Subcutaneous abdominal adipose tissue (tissue), 5 donors: ENCODE measurements around the gene TPPP3.

Experiments used
- H3K27ac ChIP-seq: one replicate; pipeline ENCODE4 v1.7.0; 2013; ENCODE audit warnings: low read depth, mild to moderate bottlenecking, inconsistent platforms, low read length, moderate library complexity
- H3K27me3 ChIP-seq, 5 donors: one replicate each; pipeline ENCODE4 v1.7.0; 2013; ENCODE audit warnings: low read length in 5 of 5, inconsistent platforms in 1 of 5; ENCODE audit not compliant: control insufficient read depth in 5 of 5, insufficient read depth in 4 of 5
- H3K36me3 ChIP-seq, 5 donors: one replicate each; pipeline ENCODE4 v1.7.0; 2013; ENCODE audit warnings: low read length in 5 of 5; ENCODE audit not compliant: control insufficient read depth in 5 of 5, insufficient read depth in 5 of 5
- H3K4me1 ChIP-seq, 5 donors: one replicate each; pipeline ENCODE4 v1.7.0; 2013; ENCODE audit warnings: low read length in 5 of 5, mild to moderate bottlenecking in 3 of 5, moderate library complexity in 1 of 5; ENCODE audit not compliant: control insufficient read depth in 5 of 5, insufficient read depth in 5 of 5
- H3K4me3 ChIP-seq, 5 donors: one replicate each; pipeline ENCODE4 v1.7.0; 2013; ENCODE audit warnings: low read length in 5 of 5, low read depth in 1 of 5
- H3K9ac ChIP-seq, 5 donors: one replicate each; pipeline ENCODE4 v1.7.0; 2013; ENCODE audit warnings: low read length in 5 of 5, mild to moderate bottlenecking in 4 of 5, moderate library complexity in 3 of 5
- H3K9me3 ChIP-seq, 5 donors: one replicate each; pipeline ENCODE4 v1.7.0; 2013; ENCODE audit warnings: low read length in 5 of 5; ENCODE audit not compliant: control insufficient read depth in 5 of 5
- donor health status: healthy.
- donor health status: healthy.
- donor health status: healthy.
- donor health status: healthy.
- donor health status: healthy.

Gene TPPP3

GRCh38 chr16:67392301-67393059 lies 818 bp downstream of the TPPP3 start:
- Histone ChIP-seq H3K36me3 (peaks cover 0 to 14% (median 0%) of the 10 kb centered on the region in 5 donors), H3K9ac (peak overlapping the region in 3 of 5 donors; percentile 33 to 71 (median 65)), H3K27me3 (peaks cover 0 to 41% (median 21%) of the 10 kb centered on the region in 5 donors), H3K4me1 (peaks cover 12 to 83% (median 73%) of the 10 kb centered on the region in 5 donors), H3K27ac (peak overlapping the region; percentile 23), H3K9me3 (no peaks in the 10 kb centered on the region), H3K4me3 (peak overlapping the region; percentile 60 to 82 (median 71))

DNA sequence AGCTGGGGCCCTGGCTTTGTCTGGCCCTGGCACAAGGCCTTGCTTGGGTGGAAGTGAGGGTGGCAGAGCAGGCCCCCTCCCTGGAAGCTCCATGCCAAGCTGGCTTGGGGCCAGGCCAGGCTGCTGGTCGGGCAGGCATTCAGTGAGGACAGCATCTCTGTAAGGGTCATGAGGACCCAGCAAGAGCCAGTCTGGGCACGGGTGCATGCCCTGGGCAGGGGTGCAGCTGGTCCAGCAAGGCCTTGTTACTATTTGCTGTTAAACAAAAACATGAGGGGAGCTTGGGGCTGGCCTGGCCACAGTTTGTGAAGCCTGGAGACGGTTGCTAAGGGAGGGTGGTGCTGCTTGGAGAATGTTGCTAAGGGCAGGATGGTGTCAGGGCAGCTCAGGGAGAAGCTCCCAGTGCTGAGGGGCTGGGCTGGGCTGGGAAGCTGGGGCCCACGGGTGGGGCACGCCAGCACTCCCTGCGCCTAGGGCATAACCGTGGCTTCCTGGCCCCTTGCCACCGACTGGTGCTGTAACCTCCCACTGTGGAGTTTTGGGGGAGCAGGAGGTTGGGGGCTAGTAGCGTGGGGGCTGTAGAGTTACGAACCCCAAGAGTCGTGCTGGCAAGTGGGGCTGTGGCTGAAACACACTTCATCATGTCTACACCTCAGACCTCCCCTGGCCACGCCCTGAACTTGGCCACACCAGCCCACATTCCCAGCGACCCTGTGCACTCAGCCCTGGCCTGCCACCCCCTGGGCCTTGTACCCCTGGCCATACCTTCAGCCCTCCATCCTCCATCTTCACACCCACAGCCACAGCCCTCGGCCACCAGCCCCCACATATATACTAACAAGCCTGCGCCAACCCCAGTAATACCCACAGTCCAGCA lies 1.6 kb downstream of the TPPP3 start:
- Histone ChIP-seq H3K9me3 (no peaks in the 10 kb centered on the region), H3K4me1 (peaks cover 10 to 75% (median 65%) of the 10 kb centered on the region in 5 donors), H3K27me3 (peaks cover 0 to 41% (median 21%) of the 10 kb centered on the region in 5 donors), H3K9ac (peak overlapping the region in 1 of 5 donors; percentile 65), H3K36me3 (peaks cover 0 to 14% (median 0%) of the 10 kb centered on the region in 5 donors), H3K27ac (no peak overlapping the region), H3K4me3 (peak overlapping the region in 4 of 5 donors; percentile 4 to 82 (median 72))

- peaks cover 0 to 14% (median 0%) of the 10 kb centered on the region in 5 donors for H3K36me3 ChIP-seq
- peak overlapping the region in 3 of 5 donors; percentile 2 to 77 (median 31) for H3K4me3 ChIP-seq
- peaks cover 0 to 37% (median 21%) of the 10 kb centered on the region in 5 donors for H3K27me3 ChIP-seq
- H3K9me3 ChIP-seq, result no peaks in the 10 kb centered on the region
- H3K27ac ChIP-seq, result no peak overlapping the region
- no peak overlapping the region for H3K9ac ChIP-seq
- peaks cover 10 to 68% (median 58%) of the 10 kb centered on the region in 5 donors for H3K4me1 ChIP-seq
Observed at GRCh38 chr16:67390816-67391423, 2.4 kb downstream of the TPPP3 start.

GRCh38 chr16:67389911-67390815 lies 3.1 kb downstream of the TPPP3 start:
- peaks cover 0 to 14% (median 0%) of the 10 kb centered on the region in 5 donors for H3K36me3 ChIP-seq
- H3K4me1 ChIP-seq, result peaks cover 2 to 60% (median 50%) of the 10 kb centered on the region in 5 donors
- no peaks in the 10 kb centered on the region for H3K9me3 ChIP-seq
- no peak overlapping the region for H3K9ac ChIP-seq
- no peak overlapping the region for H3K27ac ChIP-seq
- H3K4me3 ChIP-seq, result peak overlapping the region in 3 of 5 donors; percentile 2 to 77 (median 31)
- peaks cover 0 to 29% (median 14%) of the 10 kb centered on the region in 5 donors for H3K27me3 ChIP-seq

DNA sequence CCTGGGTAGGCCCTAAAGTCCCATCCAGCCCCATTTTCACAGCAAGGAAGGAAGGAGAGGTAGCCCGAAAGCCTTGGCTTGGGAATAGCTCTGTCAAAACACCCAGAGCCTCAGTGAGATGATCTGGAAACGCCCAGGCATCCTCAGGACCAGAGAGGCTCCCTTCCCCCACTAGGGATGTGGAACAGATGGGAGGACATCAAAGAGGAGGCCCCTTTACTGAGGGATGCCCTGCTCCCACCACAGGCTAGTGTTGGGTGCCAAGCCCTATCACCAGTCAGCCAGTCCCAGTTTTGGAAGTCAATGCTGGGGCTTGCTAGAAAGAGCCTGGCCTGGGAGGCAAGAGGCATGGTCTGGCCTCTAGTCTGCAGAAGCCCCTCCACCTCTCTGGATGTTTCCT lies 4.7 kb downstream of the TPPP3 start:
- no peak overlapping the region for H3K4me3 ChIP-seq
- H3K9me3 ChIP-seq, result no peaks in the 10 kb centered on the region
- peaks cover 0 to 14% (median 0%) of the 10 kb centered on the region in 5 donors for H3K36me3 ChIP-seq
- H3K27ac ChIP-seq, result no peak overlapping the region
- peaks cover 0 to 25% (median 9%) of the 10 kb centered on the region in 5 donors for H3K27me3 ChIP-seq
- H3K9ac ChIP-seq, result no peak overlapping the region
- peaks cover 2 to 44% (median 36%) of the 10 kb centered on the region in 5 donors for H3K4me1 ChIP-seq

GRCh38 chr16:67388191-67388590 lies 5.1 kb downstream of the TPPP3 start:
- H3K9me3 ChIP-seq, result no peaks in the 10 kb centered on the region
- H3K4me1 ChIP-seq, result peaks cover 2 to 42% (median 33%) of the 10 kb centered on the region in 5 donors
- peaks cover 0 to 14% (median 0%) of the 10 kb centered on the region in 5 donors for H3K36me3 ChIP-seq
- peaks cover 0 to 25% (median 9%) of the 10 kb centered on the region in 5 donors for H3K27me3 ChIP-seq
- H3K27ac ChIP-seq, result no peak overlapping the region
- H3K4me3 ChIP-seq, result no peak overlapping the region
- no peak overlapping the region for H3K9ac ChIP-seq

GRCh38 chr16:67387479-67388079 lies 5.7 kb downstream of the TPPP3 start:
- H3K4me3 ChIP-seq, result no peak overlapping the region
- H3K36me3 ChIP-seq, result peaks cover 0 to 14% (median 0%) of the 10 kb centered on the region in 5 donors
- peaks cover 2 to 36% (median 27%) of the 10 kb centered on the region in 5 donors for H3K4me1 ChIP-seq
- H3K9me3 ChIP-seq, result no peaks in the 10 kb centered on the region
- no peak overlapping the region for H3K9ac ChIP-seq
- H3K27ac ChIP-seq, result no peak overlapping the region
- peaks cover 0 to 20% (median 9%) of the 10 kb centered on the region in 5 donors for H3K27me3 ChIP-seq

DNA sequence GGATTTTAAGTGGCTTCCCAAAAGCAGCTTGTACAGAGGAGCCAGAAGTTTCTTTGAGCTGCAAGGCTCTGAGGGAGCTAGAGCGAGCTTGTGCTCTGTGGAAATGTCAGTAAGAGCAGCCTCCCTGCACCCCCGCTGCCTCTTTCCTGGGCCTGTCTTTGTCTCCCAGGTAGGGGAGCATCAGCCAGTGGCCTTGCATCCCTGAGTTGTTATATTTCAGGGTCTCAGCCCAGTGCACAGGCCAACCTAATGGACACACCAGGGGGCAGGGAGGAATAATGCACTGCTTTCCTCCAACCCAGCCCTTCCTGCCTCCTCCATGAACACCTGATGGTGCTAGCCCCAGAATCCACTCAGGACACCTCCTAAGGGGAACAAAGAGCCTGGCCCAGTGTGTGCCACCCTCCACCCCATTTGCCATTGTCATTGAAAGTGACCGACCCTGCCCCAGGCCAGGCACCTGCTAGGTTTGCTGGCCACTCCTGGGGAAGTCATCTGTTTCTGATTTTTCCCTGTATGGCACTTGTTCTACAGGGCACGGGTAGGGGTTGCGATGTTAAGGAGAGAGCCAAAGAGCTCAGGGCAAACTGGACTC lies 6.3 kb downstream of the TPPP3 start:
- H3K27me3 ChIP-seq, result peaks cover 0 to 17% (median 3%) of the 10 kb centered on the region in 5 donors
- H3K4me3 ChIP-seq, result no peak overlapping the region
- no peak overlapping the region for H3K27ac ChIP-seq
- H3K9me3 ChIP-seq, result no peaks in the 10 kb centered on the region
- no peak overlapping the region for H3K9ac ChIP-seq
- H3K4me1 ChIP-seq, result peaks cover 2 to 29% (median 21%) of the 10 kb centered on the region in 5 donors
- H3K36me3 ChIP-seq, result peaks cover 0 to 14% (median 0%) of the 10 kb centered on the region in 5 donors
